T-helper 9 cell (primary cell): ENCODE measurements around the gene EMC8.
A peak's percentile ranks its signal among the peaks of the same experiment; 100 is the strongest.

Experiments used
- DNase-seq: peaks from one replicate; pipeline ENCODE4 v3.0.0-alpha.2; 2020

Gene EMC8

DNA sequence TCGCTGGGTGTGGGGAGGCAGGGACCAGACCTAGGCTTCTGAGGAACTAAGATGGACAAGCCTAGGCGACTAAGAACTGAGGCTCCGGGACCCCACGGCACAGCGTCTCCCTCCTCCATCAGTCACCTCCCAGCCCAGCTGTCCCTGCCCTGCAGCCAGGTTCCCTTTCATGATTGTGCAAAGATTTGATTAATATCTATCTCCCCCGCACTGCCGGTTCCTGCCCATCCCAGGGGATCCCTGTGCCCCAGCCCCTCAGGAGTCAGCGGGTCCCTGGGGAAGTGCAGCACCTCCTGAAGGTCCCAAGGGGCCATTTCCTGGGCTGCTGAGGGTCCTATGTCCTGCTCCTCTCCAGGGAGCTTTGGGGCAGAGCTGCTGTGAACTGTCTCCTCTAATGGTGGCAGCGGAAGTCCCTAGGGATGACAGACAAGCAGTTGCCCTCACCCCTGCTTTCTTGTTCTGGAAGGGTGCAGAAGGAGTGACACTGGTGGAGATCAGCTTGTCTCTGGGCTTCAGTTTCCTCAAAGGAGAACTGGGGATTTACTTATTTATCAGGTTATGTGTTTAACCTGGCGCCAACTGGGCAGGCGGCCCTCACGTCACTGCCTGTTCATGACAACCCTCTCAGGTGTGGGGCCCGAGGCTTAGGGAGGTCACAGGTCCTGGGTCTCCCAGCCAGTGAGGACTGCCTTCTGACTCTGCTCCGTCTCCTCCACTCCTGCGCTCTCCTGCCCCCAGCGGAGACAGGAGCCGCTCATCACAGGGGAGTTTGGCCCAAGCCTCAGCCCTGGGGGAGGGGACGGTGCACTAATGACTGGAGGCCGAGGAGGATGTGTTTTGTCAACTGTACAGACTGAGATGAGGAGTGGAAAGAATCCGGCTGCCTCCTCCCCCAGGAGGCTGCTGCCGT is 46.6 kb downstream of the EMC8 start:
- no peak for DNase-seq

- no peak for DNase-seq
These were observed 47.4 kb downstream of the EMC8 start for GRCh38 chr16:85751698-85752501.

- DNase-seq = no peak
These were observed 48.3 kb downstream of the EMC8 start, which contains the start of gene C16orf74 for GRCh38 chr16:85750827-85751697. C16orf74 (minus strand) TSS chr16:85751096; CDS start chr16:85735217, 15,879 bp downstream.

- no peak for DNase-seq
These were observed 49.1 kb downstream of the EMC8 start for GRCh38 chr16:85750146-85750826.

- no peak for DNase-seq
These were observed 49.6 kb downstream of the EMC8 start for GRCh38 chr16:85749771-85750145.

- DNase-seq = no peak
These were observed 52.7 kb downstream of the EMC8 start for GRCh38 chr16:85746460-85747215.

DNA sequence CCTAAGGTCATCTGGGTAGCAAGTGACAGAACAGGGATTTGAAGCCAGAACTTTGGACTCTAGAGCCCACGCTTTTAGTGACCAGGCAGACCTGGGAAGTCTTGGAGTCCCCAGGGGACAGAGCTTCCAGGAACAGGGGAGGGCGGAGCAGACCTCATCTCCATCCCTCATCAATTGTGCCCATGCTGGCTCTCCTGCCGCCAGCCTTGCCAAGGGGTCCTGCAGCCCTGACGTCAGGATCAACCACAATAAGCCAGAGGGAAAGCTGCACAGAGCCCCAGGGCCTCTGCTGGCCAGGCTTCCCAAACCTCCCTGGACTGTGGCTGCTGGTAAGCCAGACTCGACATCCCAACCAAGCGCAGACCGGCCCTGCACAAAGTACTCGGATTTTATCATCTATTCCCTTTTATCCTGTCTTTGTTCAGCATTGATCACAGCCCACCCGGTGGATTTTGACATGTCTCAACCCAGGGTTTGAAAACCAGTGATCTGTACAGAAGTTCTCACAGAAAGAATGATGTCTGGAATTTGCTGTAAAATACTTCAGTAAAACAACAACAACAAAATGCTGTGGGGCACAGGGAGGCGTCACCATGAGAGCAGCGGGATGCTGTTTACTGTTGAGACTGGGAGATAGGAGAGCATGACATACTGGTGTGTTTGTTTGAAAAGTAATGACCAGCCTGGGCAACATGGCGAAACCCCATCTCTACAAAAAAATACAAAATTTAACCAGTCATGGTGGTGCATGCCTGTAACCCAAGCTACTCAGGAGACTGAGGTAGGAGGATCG is 60.2 kb downstream of the EMC8 start:
- DNase-seq = no peak

DNA sequence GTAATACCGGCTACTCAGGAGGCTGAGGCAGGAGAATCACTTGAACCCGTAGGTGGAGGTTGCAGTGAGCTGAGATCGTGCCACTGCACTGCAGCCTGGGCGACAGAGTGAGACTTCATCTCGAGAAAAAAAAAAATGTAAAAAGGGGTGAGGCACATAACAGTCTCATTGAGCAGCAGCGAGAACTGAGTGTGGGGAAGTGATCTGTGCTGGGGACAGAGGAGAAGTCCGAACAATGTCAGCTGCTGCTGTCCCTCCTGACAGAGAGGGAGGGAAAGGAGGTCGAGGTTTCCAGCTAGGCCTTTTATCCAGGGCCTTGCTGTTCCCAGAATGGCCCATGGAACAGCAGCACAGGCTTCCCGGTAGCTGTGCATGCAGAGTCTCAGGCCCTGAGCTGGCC is 62.4 kb downstream of the EMC8 start:
- no peak for DNase-seq

- DNase-seq = no peak
These were observed 63.4 kb downstream of the EMC8 start for GRCh38 chr16:85735946-85736345.

DNA sequence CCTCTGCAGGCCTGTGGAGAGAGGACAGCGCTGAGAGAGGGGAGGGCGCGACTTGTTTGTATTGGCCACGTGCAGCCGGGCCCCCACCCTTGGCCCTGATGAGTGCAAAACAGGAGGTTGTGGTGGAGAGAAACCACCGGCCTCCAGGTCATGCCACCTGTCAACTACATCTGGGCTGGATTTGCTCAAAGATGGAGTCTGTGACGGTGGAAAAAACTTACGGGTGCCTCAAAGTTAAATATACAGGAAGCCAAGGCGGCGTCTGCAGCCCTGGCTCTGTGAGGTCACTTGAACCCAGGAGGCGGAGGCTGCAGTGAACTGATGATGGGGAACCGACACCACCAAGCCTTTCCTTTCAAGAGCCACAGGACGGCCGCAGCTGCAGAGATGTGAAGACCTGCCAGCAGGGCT is 64.1 kb downstream of the EMC8 start:
- peak; percentile 36 for DNase-seq

DNA sequence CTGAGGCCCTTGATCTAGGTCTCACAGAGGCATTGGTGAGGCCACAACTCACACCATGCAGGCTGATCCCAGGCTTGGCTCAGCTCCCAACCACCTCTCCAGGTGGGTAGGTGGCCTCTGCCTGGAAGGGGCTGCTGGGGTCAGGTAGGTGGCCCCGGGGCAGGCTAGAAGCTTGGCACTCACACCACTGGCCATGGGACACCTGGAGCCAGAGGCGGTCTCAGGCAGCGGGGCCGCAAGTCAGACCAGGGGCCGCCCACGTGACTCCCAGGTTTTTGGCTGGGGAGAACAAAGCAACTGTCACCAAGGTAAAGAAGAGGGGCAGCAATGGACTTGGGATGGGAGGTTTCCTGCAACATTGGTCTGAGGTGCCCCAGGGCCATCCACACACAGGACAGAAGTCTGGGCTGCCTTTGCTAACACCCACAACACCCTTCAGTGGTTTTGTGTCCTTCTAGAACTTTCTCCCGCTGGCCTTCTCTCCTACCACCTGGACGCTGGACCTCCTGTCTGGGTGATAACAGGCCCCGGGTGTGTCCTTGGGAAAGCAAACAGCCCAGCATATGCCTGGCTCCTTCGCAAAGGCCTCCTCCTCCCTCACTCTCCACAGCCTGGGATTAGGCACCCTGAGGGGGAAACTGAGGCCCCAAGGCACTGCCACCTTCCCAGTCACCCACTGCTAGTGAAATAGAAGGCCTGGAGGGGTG is 64.9 kb downstream of the EMC8 start:
- no peak for DNase-seq

DNA sequence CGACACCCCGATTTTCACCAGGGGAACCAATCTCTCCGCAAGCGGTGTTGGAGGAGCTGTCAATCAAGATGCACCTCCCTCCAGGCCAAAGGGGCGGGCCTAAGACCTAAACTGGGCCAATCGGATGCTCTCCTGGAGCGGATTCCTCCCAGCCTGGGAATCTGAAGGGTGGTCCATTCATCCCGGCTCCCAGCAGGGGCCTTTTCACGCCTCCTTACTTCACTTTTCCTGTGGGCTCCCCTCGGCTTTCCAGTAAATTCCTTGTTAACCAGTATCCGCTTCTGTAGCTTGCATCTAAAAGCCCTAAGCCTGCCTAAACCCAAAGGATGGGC is 65.5 kb downstream of the EMC8 start:
- DNase-seq = no peak

DNA sequence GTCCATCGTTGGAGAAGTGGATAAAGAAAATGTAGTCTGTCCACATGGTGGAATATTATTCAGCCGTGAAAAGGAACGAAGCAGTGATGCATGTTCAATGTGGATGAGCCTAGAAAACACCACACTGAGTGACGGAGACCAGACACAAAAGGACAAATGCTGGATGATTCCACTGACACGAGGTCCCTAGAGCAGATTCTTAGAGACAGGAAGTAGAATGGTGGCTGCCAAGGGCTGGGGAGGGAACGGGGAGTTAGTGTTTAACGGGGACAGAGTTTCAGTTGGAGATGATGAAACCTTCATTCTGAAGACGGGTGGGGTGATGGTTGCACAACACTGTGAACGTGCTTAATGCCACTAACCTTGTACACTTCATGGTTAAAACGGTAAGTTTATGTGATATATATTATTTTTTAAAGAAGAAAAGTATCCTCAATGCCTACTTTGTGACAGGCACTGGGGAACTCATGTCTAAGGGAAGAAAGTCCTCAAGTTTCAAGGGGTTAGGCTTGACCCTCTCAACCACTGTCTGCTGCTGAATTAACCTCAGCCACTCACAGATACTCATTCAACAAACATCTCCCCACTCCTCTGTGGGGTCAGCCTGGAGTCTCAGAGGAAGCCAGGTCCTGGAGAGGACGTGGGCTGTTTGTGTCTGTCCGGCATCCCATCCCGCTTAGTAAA is 66.0 kb downstream of the EMC8 start:
- no peak for DNase-seq

DNA sequence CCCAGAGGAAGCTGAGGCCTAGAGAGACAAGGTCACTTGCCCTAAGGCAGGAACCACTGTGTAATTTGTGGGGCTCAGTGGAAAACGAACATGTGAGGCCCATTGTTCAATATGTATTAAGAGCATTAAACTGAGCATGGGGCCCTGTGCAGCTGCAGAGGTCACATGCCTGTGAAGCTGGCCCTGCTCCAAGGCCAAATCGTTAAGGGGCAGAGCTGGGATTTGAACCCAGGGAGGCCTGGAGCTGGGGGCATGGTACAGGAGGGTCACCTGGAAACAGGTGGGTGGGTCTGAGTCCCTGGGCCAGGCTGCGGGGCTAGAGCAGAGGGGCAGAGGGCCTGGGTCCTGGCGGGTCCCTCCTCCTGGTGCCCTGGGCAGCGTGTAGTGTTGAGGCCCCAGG is 68.2 kb downstream of the EMC8 start:
- DNase-seq = no peak

GRCh38 chr16:85730186-85730465 is 69.2 kb downstream of the EMC8 start:
- DNase-seq = no peak

- no peak for DNase-seq
These were observed 69.7 kb downstream of the EMC8 start for GRCh38 chr16:85729452-85730185.

GRCh38 chr16:85728879-85729278 is 70.5 kb downstream of the EMC8 start:
- DNase-seq = no peak
